ENCODE measurements around the gene EEIG1. TPM values are rescaled to one million over a fixed set of nuclear protein-coding genes. Genes with fewer than 3 reads are reported as not detected.
A peak's percentile ranks its signal among the peaks of the same experiment; 100 is the strongest.

Gene EEIG1
- total RNA-seq, 1 donor = 20.6 TPM

GRCh38 chr9:127942216-127943010 lies 38.4 kb downstream of the EEIG1 start:
- Histone ChIP-seq H4K20me1 (ENCODE audit: insufficient read depth, low read length) (peaks cover 15% of the 10 kb centered on the region), H3K9me3 (ENCODE audit: low read depth, low read length) (no peaks in the 10 kb centered on the region), H3K4me2 (ENCODE audit: insufficient read depth, low read length) (no peak overlapping the region), H3K27me3 (ENCODE audit: insufficient read depth, low read length) (no peaks in the 10 kb centered on the region), H3K4me1 (ENCODE audit: insufficient read depth, low read length) (peaks cover 9% of the 10 kb centered on the region), H2AFZ (ENCODE audit: low read length) (no peak overlapping the region), H3K36me3 (ENCODE audit: insufficient read depth, low read length) (peaks cover 23% of the 10 kb centered on the region), H3K4me3 (ENCODE audit: insufficient read depth, low read length) (no peak overlapping the region), H3K27ac (ENCODE audit: low read depth, low read length) (no peak overlapping the region), H3K79me2 (ENCODE audit: insufficient read depth, low read length) (peaks cover 20% of the 10 kb centered on the region)
- DNase-seq (ENCODE audit: insufficient read length, low spot score, missing footprints) = peak; percentile 95
- TF ChIP-seq CTCF (IDR thresholded peaks at IDR 0.05; ENCODE audit: extremely low read depth, low read depth, low read length) = peak; percentile 81

DNA sequence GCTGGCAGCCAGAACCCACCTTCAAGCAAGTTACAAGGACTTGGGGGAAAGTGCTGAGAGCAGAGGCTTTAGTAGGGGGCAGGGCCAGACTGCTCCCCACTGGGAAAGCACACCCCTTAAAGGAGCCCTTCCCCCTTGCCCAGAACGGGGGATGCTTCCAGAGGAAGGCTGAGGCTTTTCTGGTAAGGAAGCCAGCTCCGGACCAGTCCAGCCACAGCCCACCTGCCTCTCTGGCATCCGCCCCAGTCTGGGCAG lies 38.9 kb downstream of the EEIG1 start:
- H3K36me3 ChIP-seq (ENCODE audit: insufficient read depth, low read length) = peaks cover 22% of the 10 kb centered on the region
- H4K20me1 ChIP-seq (ENCODE audit: insufficient read depth, low read length) = peaks cover 14% of the 10 kb centered on the region
- no peak for DNase-seq (ENCODE audit: insufficient read length, low spot score, missing footprints)
- H3K4me3 ChIP-seq (ENCODE audit: insufficient read depth, low read length) = no peak overlapping the region
- peaks cover 14% of the 10 kb centered on the region for H3K4me1 ChIP-seq (ENCODE audit: insufficient read depth, low read length)
- no peak overlapping the region for H2AFZ ChIP-seq (ENCODE audit: low read length)
- H3K27ac ChIP-seq (ENCODE audit: low read depth, low read length) = no peak overlapping the region
- no peaks in the 10 kb centered on the region for H3K27me3 ChIP-seq (ENCODE audit: insufficient read depth, low read length)
- H3K9me3 ChIP-seq (ENCODE audit: low read depth, low read length) = no peaks in the 10 kb centered on the region
- H3K4me2 ChIP-seq (ENCODE audit: insufficient read depth, low read length) = no peak overlapping the region
- TF ChIP-seq CTCF (IDR thresholded peaks at IDR 0.05; ENCODE audit: extremely low read depth, low read depth, low read length) = no peak
- H3K79me2 ChIP-seq (ENCODE audit: insufficient read depth, low read length) = peaks cover 23% of the 10 kb centered on the region

GRCh38 chr9:127941062-127941960 lies 39.5 kb downstream of the EEIG1 start:
- TF ChIP-seq CTCF (IDR thresholded peaks at IDR 0.05; ENCODE audit: extremely low read depth, low read depth, low read length) = no peak
- no peaks in the 10 kb centered on the region for H3K27me3 ChIP-seq (ENCODE audit: insufficient read depth, low read length)

GRCh38 chr9:127940593-127940992 lies 40.2 kb downstream of the EEIG1 start:
- H4K20me1 ChIP-seq (ENCODE audit: insufficient read depth, low read length) = peaks cover 23% of the 10 kb centered on the region
- peaks cover 31% of the 10 kb centered on the region for H3K79me2 ChIP-seq (ENCODE audit: insufficient read depth, low read length)
- no peak overlapping the region for H2AFZ ChIP-seq (ENCODE audit: low read length)
- DNase-seq (ENCODE audit: insufficient read length, low spot score, missing footprints) = no peak
- peaks cover 27% of the 10 kb centered on the region for H3K4me1 ChIP-seq (ENCODE audit: insufficient read depth, low read length)
- no peak overlapping the region for H3K27ac ChIP-seq (ENCODE audit: low read depth, low read length)
- no peak overlapping the region for H3K4me2 ChIP-seq (ENCODE audit: insufficient read depth, low read length)
- H3K4me3 ChIP-seq (ENCODE audit: insufficient read depth, low read length) = no peak overlapping the region
- H3K27me3 ChIP-seq (ENCODE audit: insufficient read depth, low read length) = no peaks in the 10 kb centered on the region
- TF ChIP-seq CTCF (IDR thresholded peaks at IDR 0.05; ENCODE audit: extremely low read depth, low read depth, low read length) = no peak
- H3K36me3 ChIP-seq (ENCODE audit: insufficient read depth, low read length) = peaks cover 22% of the 10 kb centered on the region
- no peaks in the 10 kb centered on the region for H3K9me3 ChIP-seq (ENCODE audit: low read depth, low read length)

More at GRCh38 chr9:127941062-127941960, 39.5 kb downstream of the EEIG1 start:
- Histone ChIP-seq H3K4me3 (ENCODE audit: insufficient read depth, low read length) (no peak overlapping the region), H2AFZ (ENCODE audit: low read length) (no peak overlapping the region), H3K4me2 (ENCODE audit: insufficient read depth, low read length) (no peak overlapping the region), H3K4me1 (ENCODE audit: insufficient read depth, low read length) (peaks cover 20% of the 10 kb centered on the region), H3K27ac (ENCODE audit: low read depth, low read length) (no peak overlapping the region), H3K79me2 (ENCODE audit: insufficient read depth, low read length) (peaks cover 24% of the 10 kb centered on the region), H3K9me3 (ENCODE audit: low read depth, low read length) (no peaks in the 10 kb centered on the region), H4K20me1 (ENCODE audit: insufficient read depth, low read length) (peaks cover 17% of the 10 kb centered on the region), H3K36me3 (ENCODE audit: insufficient read depth, low read length) (peaks cover 22% of the 10 kb centered on the region)
- no peak for DNase-seq (ENCODE audit: insufficient read length, low spot score, missing footprints)
